Cardiac muscle cell (in vitro differentiated cells and primary cell): ENCODE results near the gene CAMKMT. TPM values are rescaled to one million over a fixed set of nuclear protein-coding genes. Genes with fewer than 3 reads are reported as not detected.
A peak's percentile ranks its signal among the peaks of the same experiment; 100 is the strongest.

Source experiments
- DNase-seq, 2 donors: peaks; one replicate each; pipeline versions ENCODE4 v3.0.0 to v3.0.0-alpha.2; 2010 to 2017; ENCODE audit warnings: low read depth in 1 of 2, low spot score in 1 of 2
- H3K27ac ChIP-seq: fragments of 200-600 bp; sonication (generic); 2 replicates; pipeline ENCODE4 v1.5.1; 2016
- H3K27me3 ChIP-seq: fragments of 200-600 bp; sonication (generic); 2 replicates; pipeline ENCODE4 v1.6.0; 2016; ENCODE audit warnings: control low read depth
- H3K36me3 ChIP-seq: fragments of 200-600 bp; sonication (generic); 2 replicates; pipeline ENCODE4 v1.5.1; 2016; ENCODE audit warnings: control low read depth
- H3K4me1 ChIP-seq: fragments of 200-600 bp; sonication (generic); 2 replicates; pipeline ENCODE4 v1.8.1; 2017; ENCODE audit warnings: low read depth, mild to moderate bottlenecking, mixed run types
- H3K4me3 ChIP-seq: fragments of 200-600 bp; sonication (generic); 2 replicates; pipeline ENCODE4 v1.5.1; 2016; ENCODE audit warnings: mild to moderate bottlenecking
- H3K9me3 ChIP-seq: fragments of 200-600 bp; sonication (generic); 2 replicates; pipeline ENCODE4 v1.5.1; 2017; ENCODE audit warnings: low read depth, mild to moderate bottlenecking, control low read depth
- CTCF ChIP-seq: IDR thresholded peaks from 2 replicates; pipeline ENCODE4 v1.5.1; 2012; ENCODE audit warnings: low read depth, mild to moderate bottlenecking, low read length
- polyA plus RNA-seq: library from polyadenylated mRNA; unstranded; fragments of >200 nt; fragmentation: Nextera tagmentation; extraction: Ambion mirVana; gene quantifications from 2 replicates; pipeline ENCODE4 v1.2.1, GENCODE V29; 2016
- total RNA-seq: library from RNA; depleted of rRNA; stranded (reverse); fragments of >200 nt; gene quantifications from 2 replicates; pipeline ENCODE4 v1.2.3, GENCODE V29; 2016

The CAMKMT gene
- total and polyA plus RNA-seq, 2 experiments from 2014 or later: 16.9 to 20.6 TPM

GRCh38 chr2:44543773-44544725 is 182.3 kb downstream of the CAMKMT start:
- Histone ChIP-seq H3K9me3 (no peaks in the 10 kb centered on the region), H3K4me1 (peaks cover 17% of the 10 kb centered on the region), H3K27ac (no peak overlapping the region), H3K27me3 (no peaks in the 10 kb centered on the region), H3K36me3 (no peaks in the 10 kb centered on the region), H3K4me3 (no peak overlapping the region)
- no peak for TF ChIP-seq CTCF
- DNase-seq: no peak

- no peaks in the 10 kb centered on the region for H3K27me3 ChIP-seq
- no peaks in the 10 kb centered on the region for H3K9me3 ChIP-seq
- peaks cover 17% of the 10 kb centered on the region for H3K4me1 ChIP-seq
- no peak for DNase-seq
- H3K27ac ChIP-seq: no peak overlapping the region
- H3K4me3 ChIP-seq: no peak overlapping the region
- no peak for TF ChIP-seq CTCF
- H3K36me3 ChIP-seq: no peaks in the 10 kb centered on the region
These were observed 183.3 kb downstream of the CAMKMT start for GRCh38 chr2:44545005-44545404.

- Histone ChIP-seq H3K4me3 (no peak overlapping the region), H3K4me1 (peaks cover 17% of the 10 kb centered on the region), H3K36me3 (no peaks in the 10 kb centered on the region), H3K27me3 (no peaks in the 10 kb centered on the region), H3K9me3 (no peaks in the 10 kb centered on the region), H3K27ac (peak overlapping the region; percentile 67)
- TF ChIP-seq CTCF: no peak
- peak in 1 of 2 donors; percentile 8 for DNase-seq
These were observed 184.8 kb downstream of the CAMKMT start for GRCh38 chr2:44546459-44547127.

GRCh38 chr2:44547718-44548117 is 186.0 kb downstream of the CAMKMT start:
- H3K36me3 ChIP-seq: no peaks in the 10 kb centered on the region

More at GRCh38 chr2:44547718-44548117, 186.0 kb downstream of the CAMKMT start:
- no peak for DNase-seq
- Histone ChIP-seq H3K4me3 (no peak overlapping the region), H3K4me1 (peaks cover 17% of the 10 kb centered on the region), H3K9me3 (no peaks in the 10 kb centered on the region), H3K27me3 (no peaks in the 10 kb centered on the region), H3K27ac (no peak overlapping the region)
- TF ChIP-seq CTCF: no peak
